Spinal cord (tissue), 10 donors: ENCODE data around the gene RIBC1. TPM values are rescaled to one million over a fixed set of nuclear protein-coding genes. Genes with fewer than 3 reads are reported as not detected.
"Not testable (repeated sequence)": the region's sequence is repeated elsewhere in the genome, so short reads cannot be mapped to it uniquely, and the experiment has no call there.

Experiments used
- DNase-seq, 6 donors: peaks; one replicate each; pipeline versions ENCODE4 v3.0.0 to v3.0.0-alpha.2; 2013 to 2015; ENCODE audit warnings: low spot score in 6 of 6, low read depth in 4 of 6
- H3K27ac ChIP-seq: one replicate; pipeline ENCODE4 v1.5.1; 2013; ENCODE audit warnings: low read depth, low read length, control low read depth
- H3K27me3 ChIP-seq: one replicate; pipeline ENCODE4 v1.6.1; 2013; ENCODE audit warnings: low read length; ENCODE audit not compliant: control insufficient read depth, insufficient read depth
- H3K36me3 ChIP-seq: one replicate; pipeline ENCODE4 v1.6.1; 2013; ENCODE audit warnings: low read length; ENCODE audit not compliant: control insufficient read depth, insufficient read depth
- H3K4me1 ChIP-seq: one replicate; pipeline ENCODE4 v1.6.1; 2013; ENCODE audit warnings: low read length; ENCODE audit not compliant: control insufficient read depth, insufficient read depth
- H3K4me3 ChIP-seq: one replicate; pipeline ENCODE4 v1.5.1; 2013; ENCODE audit warnings: low read depth, low read length, control low read depth
- H3K9me3 ChIP-seq: one replicate; pipeline ENCODE4 v1.6.1; 2013; ENCODE audit warnings: low read length; ENCODE audit not compliant: control insufficient read depth, insufficient read depth
- WGBS: methylation state at CpG from one replicate; pipeline ENCODE4 v1.1.5; 2013; ENCODE audit warnings: missing lambda C conversion rate; ENCODE audit not compliant: insufficient coverage; 5-methylcytosine and 5-hydroxymethylcytosine counted together
- polyA plus RNA-seq, 2 donors: library from polyadenylated mRNA; unstranded; fragments of 120-200 nt; gene quantifications; one replicate each; pipeline ENCODE4 v1.2.1, GENCODE V29; 2013; ENCODE audit not compliant: insufficient read length in 2 of 2
- total RNA-seq, 2 donors: library from RNA; depleted of rRNA in 1 of 2; stranded (reverse); fragments of 120-200 nt in 1 of 2; fragments of >200 nt in 1 of 2; gene quantifications; one replicate each; pipeline versions ENCODE4 v1.2.3 to v1.2.4, GENCODE V29; 2013 to 2014
- donor health status: healthy.

Gene RIBC1
- total and polyA plus RNA-seq, 4 donors: 1.8 to 11.0 (median 6.4) TPM

GRCh38 chrX:53442322-53442631 lies 19.6 kb downstream of the RIBC1 start:
- H3K9me3 ChIP-seq: no peaks in the 10 kb centered on the region
- DNase-seq: no peak
- H3K27me3 ChIP-seq: peaks cover 59% of the 10 kb centered on the region
- H3K4me3 ChIP-seq: no peak overlapping the region
- WGBS: no CpG with 5 or more reads among the region's 1 CpG
- peaks cover 18% of the 10 kb centered on the region for H3K4me1 ChIP-seq
- H3K27ac ChIP-seq: no peak overlapping the region
- H3K36me3 ChIP-seq: no peaks in the 10 kb centered on the region

DNA sequence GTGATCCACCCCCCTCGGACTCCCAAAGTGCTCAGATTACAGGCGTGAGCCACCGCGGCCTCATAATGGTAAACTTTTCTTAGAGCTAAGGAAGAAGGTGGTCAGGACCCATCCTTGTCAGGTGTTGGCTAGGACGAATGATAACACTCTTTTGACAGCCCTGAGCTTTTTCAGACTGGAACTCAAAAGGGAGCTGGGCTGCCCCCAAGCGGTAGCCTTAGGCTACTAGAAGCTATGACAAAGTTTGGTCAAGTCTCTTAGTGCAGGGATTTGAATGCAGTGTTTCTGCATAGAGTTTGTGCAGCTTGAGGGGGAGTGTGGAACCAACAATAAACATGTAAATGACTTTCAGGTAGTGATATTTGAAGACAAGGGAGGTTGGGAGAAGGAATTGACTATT lies 23.3 kb downstream of the RIBC1 start:
- WGBS: 7% methylated on average over 5 of the region's 6 CpGs
- Histone ChIP-seq H3K27ac (no peak overlapping the region), H3K36me3 (no peaks in the 10 kb centered on the region), H3K4me3 (no peak overlapping the region), H3K9me3 (no peaks in the 10 kb centered on the region), H3K27me3 (peaks cover 36% of the 10 kb centered on the region), H3K4me1 (peaks cover 11% of the 10 kb centered on the region)
- peak in 2 of 6 donors; percentile 38 to 43 for DNase-seq

DNA sequence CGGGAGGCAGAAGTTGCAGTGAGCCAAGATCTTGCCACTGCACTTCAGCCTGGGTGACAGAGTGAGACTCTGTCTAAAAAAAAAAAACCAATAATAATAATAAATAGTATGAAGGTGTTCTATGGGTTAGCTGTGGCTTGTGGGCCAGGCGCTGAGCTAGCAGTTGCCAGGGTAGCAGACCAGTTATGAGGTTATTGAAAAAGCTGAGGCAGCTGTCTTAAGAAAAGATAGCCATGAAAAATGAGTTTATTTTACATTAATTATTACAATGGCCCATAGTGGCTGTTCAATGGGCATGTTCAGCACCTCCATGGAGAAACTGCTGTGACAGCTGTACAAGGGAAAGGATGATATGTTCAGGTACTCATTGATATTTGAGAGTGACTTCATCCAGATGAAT lies 24.8 kb downstream of the RIBC1 start:
- peaks cover 23% of the 10 kb centered on the region for H3K27me3 ChIP-seq
- WGBS: no CpG with 5 or more reads among the region's 2 CpGs

DNA sequence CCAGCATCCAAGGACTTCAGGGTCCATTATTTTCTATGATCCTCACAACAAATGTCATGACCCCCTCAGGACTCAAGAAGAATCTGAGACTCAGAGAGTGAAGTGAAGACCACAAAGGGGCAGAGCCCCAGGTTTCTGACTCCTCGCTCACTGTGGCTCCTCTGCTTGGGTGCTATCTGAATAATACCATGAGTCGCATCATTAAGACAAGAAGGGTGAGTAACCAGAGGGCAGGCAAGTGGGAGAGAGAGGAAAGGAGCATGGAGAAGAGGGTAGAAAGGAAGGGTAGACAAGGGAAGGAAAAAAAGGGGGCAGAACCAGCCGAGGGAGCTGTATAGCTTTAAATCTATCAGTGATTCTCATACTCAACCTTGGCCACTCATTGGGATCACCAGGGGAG lies 27.0 kb downstream of the RIBC1 start:
- no peaks in the 10 kb centered on the region for H3K36me3 ChIP-seq
- no peaks in the 10 kb centered on the region for H3K4me1 ChIP-seq
- no peaks in the 10 kb centered on the region for H3K9me3 ChIP-seq
- 83% methylated on average over 2 of the region's 3 CpGs for WGBS
- peaks cover 17% of the 10 kb centered on the region for H3K27me3 ChIP-seq
- no peak for DNase-seq
- no peak overlapping the region for H3K27ac ChIP-seq
- H3K4me3 ChIP-seq: no peak overlapping the region

More for the DNA sequence above, 24.8 kb downstream of the RIBC1 start:
- Histone ChIP-seq H3K36me3 (no peaks in the 10 kb centered on the region), H3K9me3 (no peaks in the 10 kb centered on the region), H3K27ac (no peak overlapping the region), H3K4me3 (no peak overlapping the region), H3K4me1 (no peaks in the 10 kb centered on the region)
- DNase-seq: peak in 1 of 6 donors; percentile 17

GRCh38 chrX:53452812-53453211 lies 30.1 kb downstream of the RIBC1 start:
- no peaks in the 10 kb centered on the region for H3K9me3 ChIP-seq
- no peak for DNase-seq
- no peak overlapping the region for H3K4me3 ChIP-seq
- H3K4me1 ChIP-seq: no peaks in the 10 kb centered on the region
- H3K27ac ChIP-seq: no peak overlapping the region
- peaks cover 6% of the 10 kb centered on the region for H3K27me3 ChIP-seq
- H3K36me3 ChIP-seq: no peaks in the 10 kb centered on the region

DNA sequence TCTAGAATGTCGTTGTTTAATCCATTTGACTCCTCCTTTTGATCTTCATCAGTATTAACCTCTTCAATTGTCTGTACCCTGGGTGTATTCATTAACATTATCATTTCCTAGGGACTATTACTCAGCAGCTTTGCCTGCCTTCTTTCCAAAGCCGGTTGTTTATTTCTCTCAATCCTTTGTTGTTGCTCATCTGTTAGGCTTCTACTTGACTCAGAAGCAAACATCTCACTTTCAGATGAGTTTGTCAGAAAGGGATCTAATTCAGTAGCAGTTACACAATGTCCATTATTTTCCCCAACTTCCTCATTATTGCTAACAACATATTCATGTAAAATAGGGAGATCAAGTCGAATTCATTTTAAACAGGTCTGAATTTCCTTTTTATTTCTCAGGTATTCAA lies 33.6 kb downstream of the RIBC1 start:
- no peaks in the 10 kb centered on the region for H3K9me3 ChIP-seq
- no peak overlapping the region for H3K4me3 ChIP-seq
- peaks cover 11% of the 10 kb centered on the region for H3K27me3 ChIP-seq
- WGBS: 58% methylated on average over 2 of the region's 3 CpGs
- no peaks in the 10 kb centered on the region for H3K4me1 ChIP-seq
- no peak overlapping the region for H3K27ac ChIP-seq
- H3K36me3 ChIP-seq: no peaks in the 10 kb centered on the region
- peak in 1 of 6 donors; percentile 12 for DNase-seq

DNA sequence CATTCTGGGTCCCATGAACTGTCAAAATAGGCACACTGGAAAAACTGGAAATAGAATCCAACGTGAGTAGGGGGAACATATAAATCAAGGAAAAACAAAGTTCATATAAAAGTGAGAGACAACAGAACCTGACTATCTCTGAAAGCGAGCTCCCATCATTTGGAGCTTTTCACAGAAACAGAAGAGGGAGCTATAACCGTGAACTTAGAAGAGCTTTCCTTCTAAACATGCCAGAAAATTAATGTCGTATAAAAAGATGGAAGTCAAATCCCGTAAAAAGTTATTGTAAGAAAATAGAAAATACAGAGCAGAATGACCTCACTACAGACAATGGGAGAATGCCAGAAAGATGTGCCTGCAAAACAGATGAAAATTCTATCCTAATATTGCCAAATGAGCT lies 35.4 kb downstream of the RIBC1 start:
- Histone ChIP-seq H3K27me3 (peaks cover 14% of the 10 kb centered on the region), H3K4me3 (no peak overlapping the region), H3K4me1 (no peaks in the 10 kb centered on the region), H3K36me3 (no peaks in the 10 kb centered on the region), H3K9me3 (no peaks in the 10 kb centered on the region), H3K27ac (no peak overlapping the region)
- no CpG with 5 or more reads among the region's 5 CpGs for WGBS
- no peak for DNase-seq

GRCh38 chrX:53468659-53469058 lies 46.0 kb downstream of the RIBC1 start:
- H3K27me3 ChIP-seq: peaks cover 15% of the 10 kb centered on the region
- not testable (repeated sequence) for H3K36me3 ChIP-seq, DNase-seq, H3K4me1 ChIP-seq, H3K4me3 ChIP-seq, H3K27ac ChIP-seq, H3K9me3 ChIP-seq
- WGBS: 93% methylated on average over 2 of the region's 3 CpGs

DNA sequence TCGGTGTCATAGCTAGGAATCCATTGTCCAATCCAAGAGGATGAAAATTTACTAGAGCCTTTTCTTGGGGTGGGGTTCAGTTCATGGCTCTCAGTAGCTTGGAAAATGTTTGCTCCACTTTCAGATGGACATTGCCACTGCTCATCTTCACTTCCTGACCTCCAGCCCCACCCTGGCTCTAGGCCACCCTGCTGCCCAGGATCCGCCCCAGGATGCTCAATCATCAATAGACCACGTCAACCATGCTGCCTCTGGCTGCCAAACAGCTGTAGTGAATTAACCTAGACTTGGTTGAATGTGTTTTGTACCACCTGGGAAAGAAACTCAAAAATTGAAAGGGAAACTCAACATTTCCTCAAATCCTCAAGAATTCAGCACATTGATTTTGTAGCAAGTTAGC lies 48.7 kb downstream of the RIBC1 start:
- H3K4me3 ChIP-seq: no peak overlapping the region
- H3K36me3 ChIP-seq: no peaks in the 10 kb centered on the region
- H3K9me3 ChIP-seq: peaks cover 2% of the 10 kb centered on the region
- 100% methylated on average over 1 of the region's 3 CpGs for WGBS
- DNase-seq: no peak
- H3K4me1 ChIP-seq: no peaks in the 10 kb centered on the region
- no peak overlapping the region for H3K27ac ChIP-seq
- peaks cover 19% of the 10 kb centered on the region for H3K27me3 ChIP-seq

GRCh38 chrX:53474707-53475106 lies 52.0 kb downstream of the RIBC1 start:
- Histone ChIP-seq H3K36me3 (no peaks in the 10 kb centered on the region), H3K4me1 (no peaks in the 10 kb centered on the region), H3K9me3 (no peaks in the 10 kb centered on the region), H3K4me3 (no peak overlapping the region), H3K27ac (no peak overlapping the region), H3K27me3 (peaks cover 33% of the 10 kb centered on the region)
- 68% methylated on average over 2 of the region's 2 CpGs for WGBS
- no peak for DNase-seq
